Measurements from ENCODE around the gene WFIKKN2. TPM values are rescaled to one million over a fixed set of nuclear protein-coding genes. Genes with fewer than 3 reads are reported as not detected.

The WFIKKN2 gene
- polyA plus RNA-seq, 1 experiment, result not detected

- Histone ChIP-seq H3K36me3 (ENCODE audit: control insufficient read depth, insufficient read depth, low read length) (no peaks in the 10 kb centered on the region), H3K27me3 (ENCODE audit: control insufficient read depth, insufficient read depth, low read length) (0 out of 2 replicates have a peak, but pooled peaks cover 2% of the 10 kb centered on the region), H3K4me3 (ENCODE audit: low read depth, low read length) (no peak overlapping the region)
- no peak for DNase-seq (ENCODE audit: low read depth)
- CTCF ChIA-PET, result no interaction called here
- POLR2A ChIA-PET, result no interaction called here
- TF ChIP-seq CTCF (IDR thresholded peaks at IDR 0.05; ENCODE audit: insufficient read depth, low read depth, low read length), result no peak
Observed at GRCh38 chr17:50824429-50824828, 11.0 kb upstream of the WFIKKN2 start.

GRCh38 chr17:50825188-50825587, 10.2 kb upstream of the WFIKKN2 start:
- Histone ChIP-seq H3K36me3 (ENCODE audit: control insufficient read depth, insufficient read depth, low read length) (no peaks in the 10 kb centered on the region), H3K4me3 (ENCODE audit: low read depth, low read length) (no peak overlapping the region), H3K27me3 (ENCODE audit: control insufficient read depth, insufficient read depth, low read length) (0 out of 2 replicates have a peak, but pooled peaks cover 2% of the 10 kb centered on the region)
- CTCF ChIA-PET, result no interaction called here
- TF ChIP-seq CTCF (IDR thresholded peaks at IDR 0.05; ENCODE audit: insufficient read depth, low read depth, low read length), result no peak
- POLR2A ChIA-PET, result no interaction called here
- no peak for DNase-seq (ENCODE audit: low read depth)

GRCh38 chr17:50828508-50829170, 6.7 kb upstream of the WFIKKN2 start:
- Histone ChIP-seq H3K4me3 (ENCODE audit: low read depth, low read length) (no peak overlapping the region), H3K27me3 (ENCODE audit: control insufficient read depth, insufficient read depth, low read length) (no peaks in the 10 kb centered on the region), H3K36me3 (ENCODE audit: control insufficient read depth, insufficient read depth, low read length) (no peaks in the 10 kb centered on the region)
- no peak for TF ChIP-seq CTCF (IDR thresholded peaks at IDR 0.05; ENCODE audit: insufficient read depth, low read depth, low read length)
- POLR2A ChIA-PET, result no interaction called here
- no peak for DNase-seq (ENCODE audit: low read depth)
- CTCF ChIA-PET, result interaction anchor here (0.6 to 3.3 kb wide), 4 partner anchors 12 to 323 kb away, joined by 3 to 19 read pairs (median 10); no protein-coding TSS in a partner anchor

GRCh38 chr17:50829332-50829731, 6.1 kb upstream of the WFIKKN2 start:
- no peak overlapping the region for H3K4me3 ChIP-seq (ENCODE audit: low read depth, low read length)
- CTCF ChIA-PET, result interaction anchor here (1.0 to 3.3 kb wide), 4 partner anchors 11 to 46 kb away, joined by 4 to 19 read pairs (median 10); no protein-coding TSS in a partner anchor
- H3K36me3 ChIP-seq (ENCODE audit: control insufficient read depth, insufficient read depth, low read length), result no peaks in the 10 kb centered on the region
- POLR2A ChIA-PET, result no interaction called here
- DNase-seq (ENCODE audit: low read depth), result no peak
- peaks cover 3% of the 10 kb centered on the region for H3K27me3 ChIP-seq (ENCODE audit: control insufficient read depth, insufficient read depth, low read length)
- TF ChIP-seq CTCF (IDR thresholded peaks at IDR 0.05; ENCODE audit: insufficient read depth, low read depth, low read length), result no peak

- TF ChIP-seq CTCF (IDR thresholded peaks at IDR 0.05; ENCODE audit: insufficient read depth, low read depth, low read length), result no peak
- ChIA-PET POLR2A (no interaction called here), CTCF (interaction anchor here (1.0 to 3.3 kb wide), 6 partner anchors 10 to 47 kb away, joined by 3 to 19 read pairs (median 6); no protein-coding TSS in a partner anchor)
- DNase-seq (ENCODE audit: low read depth), result no peak
- H3K4me3 ChIP-seq (ENCODE audit: low read depth, low read length), result no peak overlapping the region
- H3K36me3 ChIP-seq (ENCODE audit: control insufficient read depth, insufficient read depth, low read length), result no peaks in the 10 kb centered on the region
- H3K27me3 ChIP-seq (ENCODE audit: control insufficient read depth, insufficient read depth, low read length), result peaks cover 3% of the 10 kb centered on the region
Observed at GRCh38 chr17:50830352-50830751, 5.0 kb upstream of the WFIKKN2 start.
